ENCODE results near the gene HAUS2. TPM values are rescaled to one million over a fixed set of nuclear protein-coding genes. Genes with fewer than 3 reads are reported as not detected.

The HAUS2 gene
- total RNA-seq, 1 experiment from 2014 or later: 62.4 TPM

DNA sequence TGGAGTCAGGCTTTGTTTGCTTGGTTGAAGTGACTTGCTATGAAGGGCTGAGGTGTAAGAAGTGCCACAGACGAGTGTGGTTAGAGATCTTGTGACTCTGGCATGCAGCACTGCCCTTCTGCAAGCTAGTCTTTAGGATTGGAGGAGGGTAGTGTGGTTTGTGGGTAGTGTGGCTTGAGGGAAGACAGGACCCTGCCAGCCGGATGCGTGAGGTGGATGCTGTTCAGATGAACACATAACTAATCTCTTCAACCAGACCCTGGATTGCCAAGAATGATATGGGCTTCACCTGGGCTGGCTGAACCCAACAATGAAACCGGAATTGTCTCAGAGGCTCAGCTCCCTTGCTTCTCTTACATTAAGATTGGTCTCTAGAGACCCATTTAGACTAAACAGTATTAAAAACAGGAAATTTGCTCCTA lies 59.5 kb downstream of the HAUS2 start:
- peak; percentile 73 for DNase-seq (ENCODE audit: low read depth)

DNA sequence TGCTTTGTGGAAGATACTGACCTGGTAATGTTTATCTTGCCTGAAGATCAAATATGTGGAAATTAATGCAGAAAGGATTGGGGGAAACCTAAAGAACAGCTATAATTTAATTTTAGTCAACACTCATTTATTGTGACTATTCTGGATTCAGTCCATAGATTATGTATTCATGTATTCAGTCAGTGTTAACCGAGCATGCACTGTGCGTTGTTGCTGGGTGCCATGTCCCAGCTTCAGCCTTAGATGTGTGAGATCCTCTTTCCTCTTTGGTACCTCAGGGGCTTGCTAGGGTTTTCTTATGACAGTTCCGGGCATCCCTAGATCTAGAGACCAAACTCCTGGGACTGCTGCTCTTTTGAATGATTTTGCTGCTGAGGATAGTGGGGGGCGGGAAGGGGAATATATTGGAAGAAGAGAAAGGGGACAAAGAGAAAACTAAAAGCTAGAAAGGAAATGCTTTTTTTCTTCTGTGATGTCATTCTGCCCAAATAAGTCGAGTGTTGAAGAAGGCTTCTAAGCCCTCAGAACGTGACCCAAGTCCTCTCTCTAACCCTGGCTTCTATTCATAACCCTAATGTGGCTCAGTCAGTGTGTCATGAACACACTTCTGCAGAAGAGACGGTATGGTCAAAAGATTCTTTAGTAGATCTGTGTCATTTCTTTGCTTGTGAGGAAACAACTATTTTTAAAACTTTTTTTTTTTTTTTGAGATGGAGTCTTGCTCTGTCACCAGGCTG lies 60.3 kb downstream of the HAUS2 start:
- no peak for DNase-seq (ENCODE audit: low read depth)

DNA sequence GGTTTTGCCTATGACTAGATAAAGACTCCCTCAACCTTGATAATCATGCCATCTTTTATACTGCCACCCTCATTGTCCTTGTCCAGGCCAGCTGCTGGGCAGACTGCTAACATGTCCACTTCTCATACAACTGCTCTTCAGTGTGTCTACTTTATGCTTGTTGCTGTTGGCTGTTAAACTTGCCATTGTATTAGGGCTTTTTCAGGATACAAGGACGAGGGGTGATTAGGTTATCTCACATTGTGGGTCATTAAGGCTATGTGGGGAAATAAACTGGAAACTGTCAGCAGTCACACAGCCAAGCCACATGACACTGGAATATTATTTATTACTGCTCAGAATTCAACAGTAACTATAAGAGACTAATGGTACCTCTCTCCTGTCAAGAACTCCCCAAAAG lies 62.9 kb downstream of the HAUS2 start:
- no peak for DNase-seq (ENCODE audit: low read depth)

DNA sequence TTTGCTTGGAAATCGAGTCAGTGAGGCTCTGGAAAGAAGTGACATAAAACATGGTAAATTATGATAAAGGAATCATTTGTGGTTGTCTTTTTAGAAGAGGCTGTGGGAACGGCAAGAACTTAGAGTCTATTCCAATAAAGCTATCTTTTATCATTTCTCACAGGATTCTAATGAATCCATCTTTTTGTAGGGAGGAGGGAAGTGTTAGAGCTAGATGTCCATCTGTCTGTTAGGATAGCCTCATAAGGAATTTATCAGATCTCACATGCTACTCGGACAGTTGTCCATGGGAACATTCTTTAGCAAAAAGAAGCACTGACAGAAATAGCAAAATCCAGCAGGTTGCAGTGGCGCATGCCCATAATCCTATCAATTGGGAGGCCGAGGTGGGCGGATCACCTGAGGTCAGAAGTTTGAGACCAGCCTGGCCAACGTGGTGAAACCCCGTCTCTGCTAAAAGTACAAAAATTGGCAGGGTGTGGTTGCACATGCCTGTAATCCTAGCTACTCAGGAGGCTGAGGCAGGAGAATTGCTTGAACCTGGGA lies 63.8 kb downstream of the HAUS2 start:
- no peak for DNase-seq (ENCODE audit: low read depth)

DNA sequence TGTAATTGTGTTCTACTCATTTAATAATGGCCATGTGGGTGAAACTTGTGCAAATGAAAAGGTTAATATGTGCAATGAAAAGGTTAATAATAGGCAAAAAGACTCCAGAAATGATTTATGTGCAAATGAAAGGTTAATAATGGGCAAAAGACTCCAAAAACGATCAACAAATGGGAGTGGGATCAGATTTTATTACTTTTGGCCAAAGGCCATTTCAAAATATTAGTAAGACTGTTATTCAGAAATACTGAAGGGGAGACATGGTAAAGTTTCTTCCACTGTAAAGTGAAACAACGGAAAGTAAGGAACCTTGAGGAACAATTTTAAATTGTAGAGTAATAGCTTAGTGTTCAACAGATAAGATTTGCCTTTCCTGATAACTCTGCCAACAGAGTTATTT lies 67.5 kb downstream of the HAUS2 start:
- no peak for DNase-seq (ENCODE audit: low read depth)

Other genes with a start within 250 kb of the HAUS2 start
- 0.34 TPM in 1 of 2 replicates, not detected in the other for gene CAPN3, start 189.3 kb upstream of the HAUS2 start, total RNA-seq (2014; rRNA removed; shearing (Covaris generic))
- 13.8 and 27.8 TPM in 2 replicates for gene ZNF106, start 57.7 kb upstream of the HAUS2 start, total RNA-seq (2014; rRNA removed; shearing (Covaris generic))
- 55.9 and 96.5 TPM in 2 replicates for gene SNAP23, start 53.2 kb upstream of the HAUS2 start, total RNA-seq (2014; rRNA removed; shearing (Covaris generic))
- 14.8 and 16.8 TPM in 2 replicates for gene LRRC57, start within 50 bp of the HAUS2 start, total RNA-seq (2014; rRNA removed; shearing (Covaris generic))
- 1.4 and 2.7 TPM in 2 replicates for gene STARD9, start 26.8 kb downstream of the HAUS2 start, total RNA-seq (2014; rRNA removed; shearing (Covaris generic))
- 8.5 and 10.2 TPM in 2 replicates for gene CDAN1, start 188.3 kb downstream of the HAUS2 start, total RNA-seq (2014; rRNA removed; shearing (Covaris generic))

Data from M059J (cell line).